Measurements from ENCODE around the gene PLCL2.

- TF ChIP-seq CTCF (IDR thresholded peaks at IDR 0.05) = no peak
- TF ChIP-seq POLR2A (IDR thresholded peaks at IDR 0.05) = no peak
Measured at GRCh38 chr3:17094551-17094950, 209.8 kb downstream of the PLCL2 start.

Measured in body of pancreas (tissue), 4 donors.